ENCODE data around the gene SLC25A46. TPM values are rescaled to one million over a fixed set of nuclear protein-coding genes. Genes with fewer than 3 reads are reported as not detected.

SLC25A46 gene
- total RNA-seq, 1 donor from 2014 or later: 38.1 TPM

Other genes starting within 250 kb of the SLC25A46 start
- 5.3 TPM for gene TMEM232, start 12.3 kb upstream of the SLC25A46 start, total RNA-seq (ENCODE audit: unreplicated experiment)

Data from glutamatergic neuron (in vitro differentiated cells).